Measurements from ENCODE around the gene NLRP3. TPM values are rescaled to one million over a fixed set of nuclear protein-coding genes. Genes with fewer than 3 reads are reported as not detected.

NLRP3 gene
- total RNA-seq, 2 experiments from 2014 or later = 7.8 to 8.5 TPM

DNA sequence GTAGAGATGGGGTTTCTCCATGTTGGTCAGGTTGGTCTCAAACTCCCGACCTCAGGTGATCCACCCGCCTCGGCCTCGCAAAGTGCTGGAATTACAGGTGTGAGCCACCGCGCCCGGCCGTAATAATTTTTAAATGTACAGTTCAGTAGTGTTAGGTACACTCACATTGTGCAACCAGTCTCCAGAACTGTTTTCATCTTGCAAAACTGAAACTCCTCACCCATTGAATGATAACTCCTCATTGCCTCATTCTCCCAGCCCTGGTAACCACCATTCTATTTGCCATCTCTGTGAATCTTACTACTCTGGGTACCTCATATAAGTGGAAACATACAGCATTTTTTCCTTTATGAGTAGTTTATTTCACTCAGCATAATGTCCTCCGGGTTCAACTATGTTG lies 3.4 kb downstream of the NLRP3 start:
- no peaks in the 10 kb centered on the region for H3K27me3 Mint-ChIP-seq
- H3K27ac ChIP-seq (ENCODE audit: low read depth in 1 of 2, low read length in 2 of 2) = no peak overlapping the region
- no peaks in the 10 kb centered on the region for H3K27me3 ChIP-seq (ENCODE audit: control insufficient read depth in 1 of 2, insufficient read depth in 2 of 2, low read length in 2 of 2)
- H3K4me1 Mint-ChIP-seq (ENCODE audit: low read depth) = peaks cover 66% of the 10 kb centered on the region
- no peak for DNase-seq
- ChIA-PET POLR2A (no interaction called here), CTCF (no interaction called here)
- no peak for ATAC-seq (ENCODE audit: poor library complexity)
- H3K36me3 ChIP-seq (ENCODE audit: insufficient read depth, low read length) = peaks cover 21% of the 10 kb centered on the region
- intact Hi-C loops (cut with DNase I, micrococcal nuclease) = no loop called here
- peak overlapping the region; percentile 6 for H3K4me3 Mint-ChIP-seq
- TF ChIP-seq, protein P1, sequence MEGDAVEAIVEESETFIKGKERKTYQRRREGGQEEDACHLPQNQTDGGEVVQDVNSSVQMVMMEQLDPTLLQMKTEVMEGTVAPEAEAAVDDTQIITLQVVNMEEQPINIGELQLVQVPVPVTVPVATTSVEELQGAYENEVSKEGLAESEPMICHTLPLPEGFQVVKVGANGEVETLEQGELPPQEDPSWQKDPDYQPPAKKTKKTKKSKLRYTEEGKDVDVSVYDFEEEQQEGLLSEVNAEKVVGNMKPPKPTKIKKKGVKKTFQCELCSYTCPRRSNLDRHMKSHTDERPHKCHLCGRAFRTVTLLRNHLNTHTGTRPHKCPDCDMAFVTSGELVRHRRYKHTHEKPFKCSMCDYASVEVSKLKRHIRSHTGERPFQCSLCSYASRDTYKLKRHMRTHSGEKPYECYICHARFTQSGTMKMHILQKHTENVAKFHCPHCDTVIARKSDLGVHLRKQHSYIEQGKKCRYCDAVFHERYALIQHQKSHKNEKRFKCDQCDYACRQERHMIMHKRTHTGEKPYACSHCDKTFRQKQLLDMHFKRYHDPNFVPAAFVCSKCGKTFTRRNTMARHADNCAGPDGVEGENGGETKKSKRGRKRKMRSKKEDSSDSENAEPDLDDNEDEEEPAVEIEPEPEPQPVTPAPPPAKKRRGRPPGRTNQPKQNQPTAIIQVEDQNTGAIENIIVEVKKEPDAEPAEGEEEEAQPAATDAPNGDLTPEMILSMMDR (IDR thresholded peaks at IDR 0.05) = no peak
- peaks cover 46% of the 10 kb centered on the region for H3K36me3 Mint-ChIP-seq (ENCODE audit: low read depth)
- no peak overlapping the region for H3K27ac Mint-ChIP-seq
- no peaks in the 10 kb centered on the region for H3K9me3 Mint-ChIP-seq
- H3K4me1 ChIP-seq (ENCODE audit: insufficient read depth, low read length) = peaks cover 48% of the 10 kb centered on the region
- no peaks in the 10 kb centered on the region for H3K9me3 ChIP-seq (ENCODE audit: control insufficient read depth in 1 of 2, insufficient read depth in 1 of 2, low read length in 2 of 2)
- H3K4me3 ChIP-seq (ENCODE audit: low read length) = no peak overlapping the region

DNA sequence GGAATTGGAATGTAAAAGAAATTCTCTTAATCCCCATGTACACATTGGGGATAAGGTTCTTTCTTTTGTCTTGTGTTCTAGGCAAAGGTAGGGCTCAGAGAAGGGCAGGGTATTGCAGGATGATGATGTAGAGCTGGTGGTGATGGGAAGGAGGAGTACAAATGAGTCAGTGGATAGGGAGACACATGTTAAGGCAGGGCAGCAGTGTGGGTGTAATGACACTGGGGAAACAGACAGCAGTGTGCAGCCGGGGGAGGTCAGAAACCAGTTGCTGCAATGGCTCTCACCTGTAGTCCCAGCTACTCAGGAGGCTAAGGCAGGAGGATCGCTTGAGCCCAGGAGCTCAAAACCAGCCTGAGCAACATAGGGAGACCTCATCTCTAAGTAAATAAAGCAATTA lies 5.1 kb downstream of the NLRP3 start:
- H3K4me3 Mint-ChIP-seq = peak overlapping the region; percentile 11
- ATAC-seq (ENCODE audit: poor library complexity) = no peak
- no peak overlapping the region for H3K27ac Mint-ChIP-seq
- intact Hi-C loops (cut with DNase I, micrococcal nuclease) = no loop called here
- DNase-seq = no peak
- H3K36me3 ChIP-seq (ENCODE audit: insufficient read depth, low read length) = peaks cover 38% of the 10 kb centered on the region
- H3K9me3 ChIP-seq (ENCODE audit: control insufficient read depth in 1 of 2, insufficient read depth in 1 of 2, low read length in 2 of 2) = no peaks in the 10 kb centered on the region
- TF ChIP-seq, protein P1 (IDR thresholded peaks at IDR 0.05) = no peak
- no peak overlapping the region for H3K27ac ChIP-seq (ENCODE audit: low read depth in 1 of 2, low read length in 2 of 2)
- H3K36me3 Mint-ChIP-seq (ENCODE audit: low read depth) = peaks cover 61% of the 10 kb centered on the region
- ChIA-PET CTCF (interaction anchor here (1.2 kb wide), 1 partner anchor 31 kb away, joined by 3 read pairs; no protein-coding TSS in a partner anchor), POLR2A (no interaction called here)
- H3K27me3 Mint-ChIP-seq = no peaks in the 10 kb centered on the region
- no peaks in the 10 kb centered on the region for H3K9me3 Mint-ChIP-seq
- no peaks in the 10 kb centered on the region for H3K27me3 ChIP-seq (ENCODE audit: control insufficient read depth in 1 of 2, insufficient read depth in 2 of 2, low read length in 2 of 2)
- peaks cover 34% of the 10 kb centered on the region for H3K4me1 ChIP-seq (ENCODE audit: insufficient read depth, low read length)
- H3K4me3 ChIP-seq (ENCODE audit: low read length) = no peak overlapping the region
- peaks cover 53% of the 10 kb centered on the region for H3K4me1 Mint-ChIP-seq (ENCODE audit: low read depth)

DNA sequence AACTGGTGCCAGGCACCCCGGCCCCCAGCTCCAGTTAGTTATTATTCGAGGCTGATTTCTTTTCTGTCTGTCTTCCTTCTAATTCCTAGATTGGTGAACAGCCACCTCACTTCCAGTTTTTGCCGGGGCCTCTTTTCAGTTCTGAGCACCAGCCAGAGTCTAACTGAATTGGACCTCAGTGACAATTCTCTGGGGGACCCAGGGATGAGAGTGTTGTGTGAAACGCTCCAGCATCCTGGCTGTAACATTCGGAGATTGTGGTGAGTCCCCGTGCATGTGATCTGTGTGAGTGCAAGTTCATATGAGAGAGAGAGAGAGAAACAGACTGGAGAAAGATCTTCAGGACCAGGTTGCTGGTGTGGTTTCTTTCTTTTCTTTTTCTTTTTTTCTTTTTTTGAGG lies 13.5 kb downstream of the NLRP3 start:
- no peaks in the 10 kb centered on the region for H3K27me3 ChIP-seq (ENCODE audit: control insufficient read depth in 1 of 2, insufficient read depth in 2 of 2, low read length in 2 of 2)
- Mint-ChIP-seq H3K4me3 (no peak overlapping the region), H3K27ac (no peak overlapping the region), H3K4me1 (ENCODE audit: low read depth) (no peaks in the 10 kb centered on the region), H3K27me3 (no peaks in the 10 kb centered on the region), H3K9me3 (no peaks in the 10 kb centered on the region), H3K36me3 (ENCODE audit: low read depth) (peaks cover 52% of the 10 kb centered on the region)
- no peak for ATAC-seq (ENCODE audit: poor library complexity)
- POLR2A ChIA-PET = no interaction called here
- H3K9me3 ChIP-seq (ENCODE audit: control insufficient read depth in 1 of 2, insufficient read depth in 1 of 2, low read length in 2 of 2) = no peaks in the 10 kb centered on the region
- H3K4me3 ChIP-seq (ENCODE audit: low read length) = no peak overlapping the region
- peaks cover 46% of the 10 kb centered on the region for H3K36me3 ChIP-seq (ENCODE audit: insufficient read depth, low read length)
- no peak for DNase-seq
- CTCF ChIA-PET = no interaction called here
- intact Hi-C loops (cut with DNase I, micrococcal nuclease) = no loop called here
- no peak overlapping the region for H3K27ac ChIP-seq (ENCODE audit: low read depth in 1 of 2, low read length in 2 of 2)
- no peaks in the 10 kb centered on the region for H3K4me1 ChIP-seq (ENCODE audit: insufficient read depth, low read length)
- TF ChIP-seq, protein P1 (IDR thresholded peaks at IDR 0.05) = no peak

All from CD4-positive, alpha-beta T cell (primary cell).